ENCODE data around the gene CDK5RAP3. TPM values are rescaled to one million over a fixed set of nuclear protein-coding genes. Genes with fewer than 3 reads are reported as not detected.
A peak's percentile ranks its signal among the peaks of the same experiment; 100 is the strongest.

CDK5RAP3 gene
- total and polyA plus RNA-seq, 2 of the 13 experiments (the other 11 are each of a cell fraction or from before 2014, with no cell fraction given) = 128 to 154 TPM

DNA sequence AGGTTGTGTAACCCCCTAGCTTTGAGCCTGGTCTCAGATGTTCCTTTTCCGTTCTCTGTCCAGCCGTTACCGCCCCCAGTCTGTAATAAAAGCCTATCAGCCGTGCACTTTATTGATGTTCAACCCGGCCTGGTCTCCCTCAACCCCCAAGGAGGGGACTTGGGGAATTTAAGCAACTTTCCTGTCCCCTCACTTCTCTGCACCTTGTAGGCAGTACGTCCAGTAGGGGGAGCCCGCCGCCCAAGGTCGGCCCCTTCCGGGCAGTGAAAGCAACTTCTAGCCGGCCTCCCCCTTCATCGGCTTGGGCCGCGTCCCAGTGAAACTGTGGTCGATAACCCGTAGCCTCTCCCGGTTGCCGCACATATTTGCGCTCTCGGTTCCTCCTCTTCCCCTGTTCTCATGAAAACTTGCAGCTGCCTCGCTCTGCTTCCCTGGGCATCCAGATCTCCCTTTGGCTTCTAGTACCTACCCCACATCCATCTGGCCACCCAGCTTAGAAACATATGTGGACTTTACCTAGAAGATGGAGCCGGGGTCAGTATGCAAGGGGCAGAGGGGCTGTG, 21.6 kb upstream of the CDK5RAP3 start (continued):
- TF ChIP-seq KMT2A (CRISPR knock-in tag; IDR thresholded peaks at IDR 0.05) (peak; percentile 45), HMG20B (CRISPR knock-in tag; conservative IDR thresholded peaks at IDR 0.05) (no peak), ZBTB7B (CRISPR knock-in tag; IDR thresholded peaks at IDR 0.05) (0 out of 2 replicates have a peak, but pooled peaks have one; percentile 60), ZNF562 (CRISPR knock-in tag; IDR thresholded peaks at IDR 0.05; ENCODE audit: borderline replicate concordance) (no peak), PAX8 (CRISPR knock-in tag; IDR thresholded peaks at IDR 0.05; ENCODE audit: borderline replicate concordance) (no peak), ZBTB38 (CRISPR knock-in tag; IDR thresholded peaks at IDR 0.05) (no peak; the same call in 1 of the 2 replicates), KDM1A (CRISPR knock-in tag; IDR thresholded peaks at IDR 0.05) (no peak), ZBTB8A (CRISPR knock-in tag; IDR thresholded peaks at IDR 0.05; ENCODE audit: borderline replicate concordance, low read depth) (no peak), MAZ (IDR thresholded peaks at IDR 0.05; ENCODE audit: borderline replicate concordance, low read depth, low read length) (no peak), MAZ (CRISPR knock-in tag; IDR thresholded peaks at IDR 0.05; ENCODE audit: low read depth) (0 out of 2 replicates have a peak, but pooled peaks have one; percentile 29), SETDB1 (CRISPR knock-in tag; IDR thresholded peaks at IDR 0.05; ENCODE audit: borderline replicate concordance) (no peak), PPARG (CRISPR knock-in tag; conservative IDR thresholded peaks at IDR 0.05) (no peak; the same call in 1 of the 2 replicates), ZNF724P (CRISPR knock-in tag; IDR thresholded peaks at IDR 0.05; ENCODE audit: borderline replicate concordance) (peak; percentile 84), HDAC1 (CRISPR knock-in tag; IDR thresholded peaks at IDR 0.05) (peak; percentile 59; the same call in 1 of the 2 replicates), ZNF558 (CRISPR knock-in tag; IDR thresholded peaks at IDR 0.05; ENCODE audit: borderline replicate concordance) (peak; percentile 79; the same call in 1 of the 2 replicates), NR2F1 (CRISPR knock-in tag; IDR thresholded peaks at IDR 0.05) (0 out of 4 replicates have a peak, but pooled peaks of 1 of the 2 experiments have one; percentile 13), ETV5 (CRISPR knock-in tag; IDR thresholded peaks at IDR 0.05; ENCODE audit: borderline replicate concordance) (peak; percentile 71), SMYD3 (CRISPR knock-in tag; IDR thresholded peaks at IDR 0.05) (0 out of 2 replicates have a peak, but pooled peaks have one; percentile 67)
- TF ChIP-seq, protein P1, sequence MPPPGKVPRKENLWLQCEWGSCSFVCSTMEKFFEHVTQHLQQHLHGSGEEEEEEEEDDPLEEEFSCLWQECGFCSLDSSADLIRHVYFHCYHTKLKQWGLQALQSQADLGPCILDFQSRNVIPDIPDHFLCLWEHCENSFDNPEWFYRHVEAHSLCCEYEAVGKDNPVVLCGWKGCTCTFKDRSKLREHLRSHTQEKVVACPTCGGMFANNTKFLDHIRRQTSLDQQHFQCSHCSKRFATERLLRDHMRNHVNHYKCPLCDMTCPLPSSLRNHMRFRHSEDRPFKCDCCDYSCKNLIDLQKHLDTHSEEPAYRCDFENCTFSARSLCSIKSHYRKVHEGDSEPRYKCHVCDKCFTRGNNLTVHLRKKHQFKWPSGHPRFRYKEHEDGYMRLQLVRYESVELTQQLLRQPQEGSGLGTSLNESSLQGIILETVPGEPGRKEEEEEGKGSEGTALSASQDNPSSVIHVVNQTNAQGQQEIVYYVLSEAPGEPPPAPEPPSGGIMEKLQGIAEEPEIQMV (CRISPR knock-in tag; IDR thresholded peaks at IDR 0.05; ENCODE audit: low read depth) = 0 out of 2 replicates have a peak, but pooled peaks have one; percentile 5
- TF ChIP-seq, protein P2, sequence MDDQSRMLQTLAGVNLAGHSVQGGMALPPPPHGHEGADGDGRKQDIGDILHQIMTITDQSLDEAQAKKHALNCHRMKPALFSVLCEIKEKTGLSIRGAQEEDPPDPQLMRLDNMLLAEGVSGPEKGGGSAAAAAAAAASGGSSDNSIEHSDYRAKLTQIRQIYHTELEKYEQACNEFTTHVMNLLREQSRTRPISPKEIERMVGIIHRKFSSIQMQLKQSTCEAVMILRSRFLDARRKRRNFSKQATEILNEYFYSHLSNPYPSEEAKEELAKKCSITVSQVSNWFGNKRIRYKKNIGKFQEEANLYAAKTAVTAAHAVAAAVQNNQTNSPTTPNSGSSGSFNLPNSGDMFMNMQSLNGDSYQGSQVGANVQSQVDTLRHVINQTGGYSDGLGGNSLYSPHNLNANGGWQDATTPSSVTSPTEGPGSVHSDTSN (CRISPR knock-in tag; IDR thresholded peaks at IDR 0.05; ENCODE audit: borderline replicate concordance) = no peak
- TF ChIP-seq, protein P3, sequence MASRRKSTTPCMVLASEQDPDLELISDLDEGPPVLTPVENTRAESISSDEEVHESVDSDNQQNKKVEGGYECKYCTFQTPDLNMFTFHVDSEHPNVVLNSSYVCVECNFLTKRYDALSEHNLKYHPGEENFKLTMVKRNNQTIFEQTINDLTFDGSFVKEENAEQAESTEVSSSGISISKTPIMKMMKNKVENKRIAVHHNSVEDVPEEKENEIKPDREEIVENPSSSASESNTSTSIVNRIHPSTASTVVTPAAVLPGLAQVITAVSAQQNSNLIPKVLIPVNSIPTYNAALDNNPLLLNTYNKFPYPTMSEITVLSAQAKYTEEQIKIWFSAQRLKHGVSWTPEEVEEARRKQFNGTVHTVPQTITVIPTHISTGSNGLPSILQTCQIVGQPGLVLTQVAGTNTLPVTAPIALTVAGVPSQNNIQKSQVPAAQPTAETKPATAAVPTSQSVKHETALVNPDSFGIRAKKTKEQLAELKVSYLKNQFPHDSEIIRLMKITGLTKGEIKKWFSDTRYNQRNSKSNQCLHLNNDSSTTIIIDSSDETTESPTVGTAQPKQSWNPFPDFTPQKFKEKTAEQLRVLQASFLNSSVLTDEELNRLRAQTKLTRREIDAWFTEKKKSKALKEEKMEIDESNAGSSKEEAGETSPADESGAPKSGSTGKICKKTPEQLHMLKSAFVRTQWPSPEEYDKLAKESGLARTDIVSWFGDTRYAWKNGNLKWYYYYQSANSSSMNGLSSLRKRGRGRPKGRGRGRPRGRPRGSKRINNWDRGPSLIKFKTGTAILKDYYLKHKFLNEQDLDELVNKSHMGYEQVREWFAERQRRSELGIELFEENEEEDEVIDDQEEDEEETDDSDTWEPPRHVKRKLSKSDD (CRISPR knock-in tag; IDR thresholded peaks at IDR 0.05; ENCODE audit: low read depth) = peak; percentile 53
- TF ChIP-seq, protein P4, sequence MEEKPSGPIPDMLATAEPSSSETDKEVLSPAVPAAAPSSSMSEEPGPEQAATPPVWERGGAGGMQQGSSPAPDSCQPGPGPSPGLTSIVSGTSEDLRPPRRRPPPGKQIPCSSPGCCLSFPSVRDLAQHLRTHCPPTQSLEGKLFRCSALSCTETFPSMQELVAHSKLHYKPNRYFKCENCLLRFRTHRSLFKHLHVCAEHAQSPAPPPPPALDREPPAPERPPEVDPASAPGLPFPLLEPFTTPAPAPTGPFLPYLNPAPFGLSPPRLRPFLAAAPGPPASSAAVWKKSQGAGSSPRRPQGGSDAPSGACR (CRISPR knock-in tag; IDR thresholded peaks at IDR 0.05) = 0 out of 2 replicates have a peak, but pooled peaks have one; percentile 16
